ENCODE results near the gene FOXP1. TPM values are rescaled to one million over a fixed set of nuclear protein-coding genes. Genes with fewer than 3 reads are reported as not detected.

Gene FOXP1
- total RNA-seq, 1 experiment from 2014 or later: 2.9 TPM

GRCh38 chr3:71078199-71078598, 505.3 kb downstream of the FOXP1 start:
- in situ Hi-C loops (cut with HindIII; ENCODE audit: low pct_unique_long_range_greater_than_20kb, low sequenced_read_pairs) (no loop called here), intact Hi-C loops (cut with micrococcal nuclease; ENCODE audit: unreplicated experiment) (no loop called here)
- ChIA-PET POLR2A (no interaction called here), CTCF (no interaction called here)
- DNase-seq (ENCODE audit: low read depth, low spot score) (no peak), ATAC-seq (no peak)
- H3K4me1 ChIP-seq (ENCODE audit: control insufficient read depth, insufficient read depth, low read length): no peaks in the 10 kb centered on the region
- TF ChIP-seq, protein P1, sequence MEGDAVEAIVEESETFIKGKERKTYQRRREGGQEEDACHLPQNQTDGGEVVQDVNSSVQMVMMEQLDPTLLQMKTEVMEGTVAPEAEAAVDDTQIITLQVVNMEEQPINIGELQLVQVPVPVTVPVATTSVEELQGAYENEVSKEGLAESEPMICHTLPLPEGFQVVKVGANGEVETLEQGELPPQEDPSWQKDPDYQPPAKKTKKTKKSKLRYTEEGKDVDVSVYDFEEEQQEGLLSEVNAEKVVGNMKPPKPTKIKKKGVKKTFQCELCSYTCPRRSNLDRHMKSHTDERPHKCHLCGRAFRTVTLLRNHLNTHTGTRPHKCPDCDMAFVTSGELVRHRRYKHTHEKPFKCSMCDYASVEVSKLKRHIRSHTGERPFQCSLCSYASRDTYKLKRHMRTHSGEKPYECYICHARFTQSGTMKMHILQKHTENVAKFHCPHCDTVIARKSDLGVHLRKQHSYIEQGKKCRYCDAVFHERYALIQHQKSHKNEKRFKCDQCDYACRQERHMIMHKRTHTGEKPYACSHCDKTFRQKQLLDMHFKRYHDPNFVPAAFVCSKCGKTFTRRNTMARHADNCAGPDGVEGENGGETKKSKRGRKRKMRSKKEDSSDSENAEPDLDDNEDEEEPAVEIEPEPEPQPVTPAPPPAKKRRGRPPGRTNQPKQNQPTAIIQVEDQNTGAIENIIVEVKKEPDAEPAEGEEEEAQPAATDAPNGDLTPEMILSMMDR (IDR thresholded peaks at IDR 0.05): no peak
- TF ChIP-seq TCF7L2 (IDR thresholded peaks at IDR 0.05; ENCODE audit: low read depth, low read length): no peak
- no peak for TF ChIP-seq REST (IDR thresholded peaks at IDR 0.05; ENCODE audit: insufficient read depth in 1 of 2, low read depth in 2 of 2, low read length in 1 of 2)
- TF ChIP-seq SIN3A (IDR thresholded peaks at IDR 0.05; ENCODE audit: borderline replicate concordance, insufficient read depth, low read depth, low read length): no peak
- no peak overlapping the region for H3K27ac ChIP-seq (ENCODE audit: low read length)
- H3K4me3 ChIP-seq (ENCODE audit: low read depth in 2 of 2, low read length in 2 of 2): no peak overlapping the region
- no peaks in the 10 kb centered on the region for H3K36me3 ChIP-seq (ENCODE audit: control insufficient read depth, insufficient read depth, low read length)
- no peaks in the 10 kb centered on the region for H3K9me3 ChIP-seq (ENCODE audit: control insufficient read depth, insufficient read depth, low read depth, low read length)
- H3K27me3 ChIP-seq (ENCODE audit: control insufficient read depth, insufficient read depth, low read length): no peaks in the 10 kb centered on the region
- no TSS peak for BruUV-seq (replicated peaks)

GRCh38 chr3:71077070-71077469, 506.5 kb downstream of the FOXP1 start:
- H3K4me1 ChIP-seq (ENCODE audit: control insufficient read depth, insufficient read depth, low read length): no peaks in the 10 kb centered on the region
- no peak overlapping the region for H3K27ac ChIP-seq (ENCODE audit: low read length)
- intact Hi-C loops (cut with micrococcal nuclease; ENCODE audit: unreplicated experiment): no loop called here
- no peak overlapping the region for H3K4me3 ChIP-seq (ENCODE audit: low read depth in 2 of 2, low read length in 2 of 2)
- H3K9me3 ChIP-seq (ENCODE audit: control insufficient read depth, insufficient read depth, low read depth, low read length): no peaks in the 10 kb centered on the region
- CTCF ChIA-PET: no interaction called here
- in situ Hi-C loops (cut with HindIII; ENCODE audit: low pct_unique_long_range_greater_than_20kb, low sequenced_read_pairs): no loop called here
- ATAC-seq (no peak), DNase-seq (ENCODE audit: low read depth, low spot score) (no peak)
- POLR2A ChIA-PET: no interaction called here
- no peaks in the 10 kb centered on the region for H3K27me3 ChIP-seq (ENCODE audit: control insufficient read depth, insufficient read depth, low read length)
- TF ChIP-seq REST (IDR thresholded peaks at IDR 0.05; ENCODE audit: insufficient read depth in 1 of 2, low read depth in 2 of 2, low read length in 1 of 2) (no peak), POLR2AphosphoS5 (IDR thresholded peaks at IDR 0.05; ENCODE audit: low read depth, low read length) (no peak), SIN3A (IDR thresholded peaks at IDR 0.05; ENCODE audit: borderline replicate concordance, insufficient read depth, low read depth, low read length) (no peak), TCF7L2 (IDR thresholded peaks at IDR 0.05; ENCODE audit: low read depth, low read length) (no peak)
- TF ChIP-seq, protein P1 (IDR thresholded peaks at IDR 0.05): no peak
- H3K36me3 ChIP-seq (ENCODE audit: control insufficient read depth, insufficient read depth, low read length): no peaks in the 10 kb centered on the region
- BruUV-seq (replicated peaks): no TSS peak

Measured in Panc1 (cell line).